ENCODE measurements around the gene GPC5.

Gene GPC5

GRCh38 chr13:91359111-91359510, 39.3 kb upstream of the GPC5 start:
- Histone ChIP-seq H3K9ac (ENCODE audit: low read depth, low read length) (no peak overlapping the region), H3K4me1 (ENCODE audit: insufficient read depth, low read length) (no peaks in the 10 kb centered on the region), H3K36me3 (ENCODE audit: insufficient read depth, low read length) (peaks cover 6% of the 10 kb centered on the region; the same call in 1 of the 2 replicates), H3K9me3 (ENCODE audit: control insufficient read depth, insufficient read depth, low read length) (no peaks in the 10 kb centered on the region)

- no peaks in the 10 kb centered on the region for H3K4me1 ChIP-seq (ENCODE audit: insufficient read depth, low read length)
- H3K9me3 ChIP-seq (ENCODE audit: control insufficient read depth, insufficient read depth, low read length), result no peaks in the 10 kb centered on the region
- peaks cover 6% of the 10 kb centered on the region; the same call in 1 of the 2 replicates for H3K36me3 ChIP-seq (ENCODE audit: insufficient read depth, low read length)
- H3K9ac ChIP-seq (ENCODE audit: low read depth, low read length), result no peak overlapping the region
Measured at GRCh38 chr13:91359631-91360030, 38.8 kb upstream of the GPC5 start.

- H3K36me3 ChIP-seq (ENCODE audit: insufficient read depth, low read length), result peaks cover 6% of the 10 kb centered on the region; the same call in 1 of the 2 replicates
- no peaks in the 10 kb centered on the region for H3K9me3 ChIP-seq (ENCODE audit: control insufficient read depth, insufficient read depth, low read length)
- H3K9ac ChIP-seq (ENCODE audit: low read depth, low read length), result no peak overlapping the region
- no peaks in the 10 kb centered on the region for H3K4me1 ChIP-seq (ENCODE audit: insufficient read depth, low read length)
Measured at GRCh38 chr13:91360246-91360751, 38.1 kb upstream of the GPC5 start.

GRCh38 chr13:91361755-91362271, 36.6 kb upstream of the GPC5 start:
- Histone ChIP-seq H3K36me3 (ENCODE audit: insufficient read depth, low read length) (no peaks in the 10 kb centered on the region; the same call in 1 of the 2 replicates), H3K4me1 (ENCODE audit: insufficient read depth, low read length) (no peaks in the 10 kb centered on the region), H3K9me3 (ENCODE audit: control insufficient read depth, insufficient read depth, low read length) (no peaks in the 10 kb centered on the region), H3K9ac (ENCODE audit: low read depth, low read length) (no peak overlapping the region)

DNA sequence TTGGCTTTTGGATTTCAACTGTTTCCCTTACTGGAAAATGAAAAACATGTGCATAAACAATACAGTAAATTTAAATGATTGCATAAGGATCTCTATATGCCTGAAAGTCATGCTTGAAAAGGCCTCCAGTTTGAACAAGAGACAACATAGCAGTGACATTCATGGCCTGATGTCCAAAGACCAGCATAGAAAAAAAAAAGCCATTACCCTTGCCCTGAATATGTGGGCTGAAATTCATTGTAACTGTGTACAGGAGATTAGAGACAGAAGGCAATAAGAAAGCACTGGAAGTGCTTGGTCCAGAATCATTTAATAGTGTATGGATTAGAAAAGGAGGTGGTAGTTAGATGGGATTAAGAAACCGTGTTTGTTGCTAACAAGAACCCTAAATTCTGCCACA, 35.5 kb upstream of the GPC5 start:
- Histone ChIP-seq H3K4me1 (ENCODE audit: insufficient read depth, low read length) (no peaks in the 10 kb centered on the region), H3K9ac (ENCODE audit: low read depth, low read length) (no peak overlapping the region), H3K9me3 (ENCODE audit: control insufficient read depth, insufficient read depth, low read length) (no peaks in the 10 kb centered on the region), H3K36me3 (ENCODE audit: insufficient read depth, low read length) (no peaks in the 10 kb centered on the region; the same call in 1 of the 2 replicates)

GRCh38 chr13:91368101-91368500, 30.3 kb upstream of the GPC5 start:
- no peaks in the 10 kb centered on the region; the same call in 1 of the 2 replicates for H3K36me3 ChIP-seq (ENCODE audit: insufficient read depth, low read length)
- no peaks in the 10 kb centered on the region for H3K9me3 ChIP-seq (ENCODE audit: control insufficient read depth, insufficient read depth, low read length)
- no peak overlapping the region for H3K9ac ChIP-seq (ENCODE audit: low read depth, low read length)
- no peaks in the 10 kb centered on the region; the same call in 1 of the 2 replicates for H3K4me1 ChIP-seq (ENCODE audit: insufficient read depth, low read length)

DNA sequence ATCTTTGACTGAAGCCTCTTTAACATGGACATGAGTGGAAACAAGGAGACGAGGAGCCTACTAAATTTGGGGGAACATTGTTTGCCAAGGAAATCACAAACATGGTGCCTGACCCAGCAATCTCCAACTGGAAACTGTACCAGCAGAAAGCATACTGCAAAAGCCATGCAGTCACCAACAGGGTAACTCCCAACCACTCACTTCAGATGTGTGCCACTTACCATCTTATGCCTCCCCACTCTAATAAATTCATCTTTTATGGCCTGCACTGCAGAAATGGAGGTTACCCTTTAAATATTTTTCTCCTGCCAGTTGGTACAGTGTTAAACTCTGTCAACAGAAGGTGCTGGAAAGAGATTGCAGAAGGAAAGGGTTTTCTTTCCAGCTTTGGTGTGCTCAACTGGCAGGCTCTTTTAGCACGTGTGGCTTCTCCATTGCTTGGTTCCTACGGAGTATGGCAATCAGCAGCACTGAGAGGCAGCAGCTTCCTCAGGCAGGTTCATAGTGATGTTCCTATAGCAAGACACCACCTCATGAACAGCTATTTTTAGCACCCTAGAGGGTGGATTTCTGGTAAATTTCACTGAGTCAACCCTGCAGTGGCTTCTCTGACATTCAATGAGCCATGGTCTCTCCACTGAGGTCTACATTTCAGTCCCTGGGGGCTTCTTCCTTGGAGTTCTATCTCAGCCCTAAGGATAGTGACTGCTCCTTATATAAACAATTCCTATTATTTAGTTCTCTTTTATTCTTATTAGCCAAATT, 29.6 kb upstream of the GPC5 start:
- Histone ChIP-seq H3K4me1 (ENCODE audit: insufficient read depth, low read length) (no peaks in the 10 kb centered on the region; the same call in 1 of the 2 replicates), H3K9me3 (ENCODE audit: control insufficient read depth, insufficient read depth, low read length) (no peaks in the 10 kb centered on the region), H3K36me3 (ENCODE audit: insufficient read depth, low read length) (no peaks in the 10 kb centered on the region), H3K9ac (ENCODE audit: low read depth, low read length) (no peak overlapping the region)

DNA sequence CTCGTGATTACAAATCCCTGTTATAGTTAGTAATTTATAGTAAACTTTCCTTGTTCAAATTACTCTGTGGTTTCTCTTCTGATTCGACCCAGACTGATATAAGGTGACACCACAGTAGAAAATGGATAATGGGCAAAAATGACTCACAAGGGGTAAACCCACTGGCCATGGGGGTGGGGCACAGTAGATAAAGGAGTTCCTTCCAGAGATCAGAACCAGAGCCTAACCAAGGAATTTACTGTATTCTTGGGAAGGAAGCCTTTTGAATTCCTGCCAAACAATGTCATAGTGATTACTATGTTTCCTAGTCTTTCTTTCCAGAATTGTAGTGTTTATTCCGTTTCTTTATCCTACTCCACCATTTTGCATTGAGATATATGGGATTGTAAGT, 29.0 kb upstream of the GPC5 start:
- Histone ChIP-seq H3K9ac (ENCODE audit: low read depth, low read length) (no peak overlapping the region), H3K9me3 (ENCODE audit: control insufficient read depth, insufficient read depth, low read length) (no peaks in the 10 kb centered on the region), H3K4me1 (ENCODE audit: insufficient read depth, low read length) (no peaks in the 10 kb centered on the region; the same call in 1 of the 2 replicates), H3K36me3 (ENCODE audit: insufficient read depth, low read length) (no peaks in the 10 kb centered on the region)

- Histone ChIP-seq H3K9me3 (ENCODE audit: control insufficient read depth, insufficient read depth, low read length) (no peaks in the 10 kb centered on the region), H3K4me1 (ENCODE audit: insufficient read depth, low read length) (no peaks in the 10 kb centered on the region; the same call in 1 of the 2 replicates), H3K36me3 (ENCODE audit: insufficient read depth, low read length) (no peaks in the 10 kb centered on the region), H3K9ac (ENCODE audit: low read depth, low read length) (no peak overlapping the region)
Measured at GRCh38 chr13:91370501-91370900, 27.9 kb upstream of the GPC5 start.

DNA sequence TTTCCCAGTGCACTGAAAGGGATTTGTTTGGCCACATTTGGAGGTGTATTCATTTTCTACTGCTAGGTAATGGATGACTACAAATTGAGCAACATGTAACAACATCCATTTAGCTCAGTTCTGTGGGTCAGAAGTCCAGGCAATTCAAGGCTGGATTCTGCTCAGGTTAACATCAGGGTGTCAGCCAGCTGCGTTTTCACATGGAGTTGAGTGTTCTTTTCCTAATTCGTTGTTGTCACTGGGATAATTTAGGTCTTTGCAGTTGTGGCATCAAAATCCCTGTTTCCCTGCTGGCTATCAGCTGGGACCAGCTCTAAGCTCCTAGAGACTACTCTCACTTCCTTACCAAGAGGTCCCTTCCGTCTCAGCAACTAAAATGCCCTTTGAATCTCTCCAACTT, 25.5 kb upstream of the GPC5 start:
- H3K9ac ChIP-seq (ENCODE audit: low read depth, low read length), result no peak overlapping the region
- H3K4me1 ChIP-seq (ENCODE audit: insufficient read depth, low read length), result no peaks in the 10 kb centered on the region; the same call in 1 of the 2 replicates

GRCh38 chr13:91375116-91375729, 23.2 kb upstream of the GPC5 start:
- Histone ChIP-seq H3K36me3 (ENCODE audit: insufficient read depth, low read length) (no peaks in the 10 kb centered on the region), H3K4me1 (ENCODE audit: insufficient read depth, low read length) (no peaks in the 10 kb centered on the region), H3K9me3 (ENCODE audit: control insufficient read depth, insufficient read depth, low read length) (no peaks in the 10 kb centered on the region), H3K9ac (ENCODE audit: low read depth, low read length) (no peak overlapping the region)

More for the DNA sequence above, 25.5 kb upstream of the GPC5 start:
- H3K9me3 ChIP-seq (ENCODE audit: control insufficient read depth, insufficient read depth, low read length), result no peaks in the 10 kb centered on the region
- no peaks in the 10 kb centered on the region for H3K36me3 ChIP-seq (ENCODE audit: insufficient read depth, low read length)

GRCh38 chr13:91381371-91381770, 17.1 kb upstream of the GPC5 start:
- no peaks in the 10 kb centered on the region for H3K36me3 ChIP-seq (ENCODE audit: insufficient read depth, low read length)
- H3K9ac ChIP-seq (ENCODE audit: low read depth, low read length), result no peak overlapping the region
- H3K4me1 ChIP-seq (ENCODE audit: insufficient read depth, low read length), result no peaks in the 10 kb centered on the region
- H3K9me3 ChIP-seq (ENCODE audit: control insufficient read depth, insufficient read depth, low read length), result no peaks in the 10 kb centered on the region

GRCh38 chr13:91383836-91384235, 14.6 kb upstream of the GPC5 start:
- no peak overlapping the region for H3K9ac ChIP-seq (ENCODE audit: low read depth, low read length)
- no peaks in the 10 kb centered on the region for H3K4me1 ChIP-seq (ENCODE audit: insufficient read depth, low read length)
- H3K9me3 ChIP-seq (ENCODE audit: control insufficient read depth, insufficient read depth, low read length), result no peaks in the 10 kb centered on the region
- H3K36me3 ChIP-seq (ENCODE audit: insufficient read depth, low read length), result no peaks in the 10 kb centered on the region

GRCh38 chr13:91384896-91385295, 13.5 kb upstream of the GPC5 start:
- no peaks in the 10 kb centered on the region for H3K36me3 ChIP-seq (ENCODE audit: insufficient read depth, low read length)
- no peaks in the 10 kb centered on the region for H3K4me1 ChIP-seq (ENCODE audit: insufficient read depth, low read length)
- H3K9me3 ChIP-seq (ENCODE audit: control insufficient read depth, insufficient read depth, low read length), result no peaks in the 10 kb centered on the region
- H3K9ac ChIP-seq (ENCODE audit: low read depth, low read length), result no peak overlapping the region

GRCh38 chr13:91389186-91389585, 9.2 kb upstream of the GPC5 start:
- Histone ChIP-seq H3K4me1 (ENCODE audit: insufficient read depth, low read length) (no peaks in the 10 kb centered on the region), H3K9me3 (ENCODE audit: control insufficient read depth, insufficient read depth, low read length) (no peaks in the 10 kb centered on the region; the same call in 1 of the 2 replicates), H3K36me3 (ENCODE audit: insufficient read depth, low read length) (no peaks in the 10 kb centered on the region), H3K9ac (ENCODE audit: low read depth, low read length) (no peak overlapping the region)
